Erythroblast (primary cell): Measurements from ENCODE around the gene CTSH.

ENCODE experiments used
- GATA1 ChIP-seq: IDR thresholded peaks from 2 replicates; pipeline ENCODE4 v1.6.1; 2011; ENCODE audit warnings: low read depth, mild to moderate bottlenecking, control low read depth, low read length, moderate library complexity
- POLR2A ChIP-seq: IDR thresholded peaks from 2 replicates; pipeline ENCODE4 v1.6.1; 2011; ENCODE audit warnings: mild to moderate bottlenecking, low read length

DNA sequence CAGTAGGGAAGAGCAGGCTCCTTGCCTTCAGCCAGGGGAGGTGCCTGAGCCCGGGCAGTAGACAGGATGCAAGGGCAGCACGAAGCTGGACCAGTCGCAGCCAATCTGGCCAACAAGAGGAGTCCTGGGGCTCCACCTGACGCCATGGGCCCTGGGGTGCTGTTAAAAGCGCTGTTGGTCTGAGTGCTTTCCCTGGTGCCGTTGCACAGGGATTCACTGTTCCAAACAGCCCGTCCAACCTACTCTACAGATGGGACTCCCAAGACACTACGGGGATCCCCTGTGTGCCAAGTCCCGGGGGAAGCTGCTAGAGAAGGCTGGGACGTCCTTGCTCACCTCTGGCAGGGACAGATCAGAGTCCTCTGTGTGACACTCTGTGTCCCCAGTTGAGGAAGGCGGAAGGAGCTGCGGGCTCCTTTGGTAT lies 632 bp downstream of the CTSH start:
- no peak for TF ChIP-seq POLR2A
- TF ChIP-seq GATA1, result no peak
